Heart left ventricle (tissue), 16 donors: ENCODE results near the gene GPC2. TPM values are rescaled to one million over a fixed set of nuclear protein-coding genes. Genes with fewer than 3 reads are reported as not detected.
"Not testable (repeated sequence)": the region's sequence is repeated elsewhere in the genome, so short reads cannot be mapped to it uniquely, and the experiment has no call there.

Source experiments
- ATAC-seq, 4 donors: fragments of 200-7000 bp; cut with Tn5 transposase; one replicate each; pipeline ENCODE4 v1.9.1; 2020 to 2022; ENCODE audit warnings: moderate library complexity in 4 of 4, mild to moderate bottlenecking in 3 of 4, moderate number of reproducible peaks in 1 of 4
- DNase-seq, 5 donors: peaks; one replicate each; pipeline ENCODE4 v3.0.0-alpha.2; 2020
- H3K27ac ChIP-seq, 12 donors: fragments of 200-600 bp; sonication (generic) in 4 of 12; one replicate each; pipeline versions ENCODE4 v1.5.0 to v1.8.0; 2016 to 2022; ENCODE audit warnings: mild to moderate bottlenecking in 2 of 12
- H3K27me3 ChIP-seq, 9 donors: fragments of 200-600 bp; sonication (generic) in 2 of 9; one replicate each; pipeline versions ENCODE4 v1.5.1 to v1.8.0; 2016 to 2022; ENCODE audit warnings: mild to moderate bottlenecking in 3 of 9
- H3K36me3 ChIP-seq, 9 donors: fragments of 200-600 bp; sonication (generic) in 2 of 9; one replicate each; pipeline versions ENCODE4 v1.5.0 to v1.8.0; 2018 to 2022; ENCODE audit warnings: mild to moderate bottlenecking in 2 of 9
- H3K4me1 ChIP-seq, 12 donors: fragments of 200-600 bp; sonication (generic) in 4 of 12; one replicate each; pipeline versions ENCODE4 v1.5.0 to v1.8.0; 2016 to 2022; ENCODE audit warnings: mild to moderate bottlenecking in 3 of 12
- H3K4me3 ChIP-seq, 12 donors: fragments of 200-600 bp; sonication (generic) in 4 of 12; one replicate each; pipeline versions ENCODE4 v1.5.0 to v1.8.0; 2017 to 2022; ENCODE audit warnings: mild to moderate bottlenecking in 9 of 12, moderate library complexity in 4 of 12
- H3K9me3 ChIP-seq, 12 donors: fragments of 200-600 bp; sonication (generic) in 4 of 12; one replicate each; pipeline versions ENCODE4 v1.5.0 to v1.8.0; 2016 to 2022; ENCODE audit warnings: mild to moderate bottlenecking in 1 of 12
- CTCF ChIP-seq, 12 donors: fragments of 200-600 bp; sonication (generic) in 4 of 12; IDR thresholded peaks; one replicate each; pipeline versions ENCODE4 v1.5.0 to v1.8.0; 2018 to 2022; ENCODE audit warnings: antibody characterized with exemption in 12 of 12, mild to moderate bottlenecking in 5 of 12
- POLR2A ChIP-seq, 2 donors: fragments of 450-650 bp; IDR thresholded peaks; one replicate each; pipeline ENCODE4 v1.6.1; 2017; ENCODE audit warnings: antibody characterized with exemption in 2 of 2, mild to moderate bottlenecking in 2 of 2, moderate library complexity in 2 of 2
- WGBS, 4 donors: extraction: QIAGEN DNeasy Blood & Tissue Kit in 2 of 4; methylation state at CpG; one replicate each; pipeline versions ENCODE4 v1.1.5 to v1.1.7; 2013 to 2018; 5-methylcytosine and 5-hydroxymethylcytosine counted together
- intact Hi-C, 10 donors: fragments of 100-400 bp; cut with DNase I; formaldehyde crosslinking; loops; one replicate each; pipeline versions ENCODE4 v1.11.1 to v1.14.2; 2022
- polyA plus RNA-seq, 2 donors: library from polyadenylated mRNA; stranded (reverse); fragments of 200-250 nt; gene quantifications; one replicate each; pipeline ENCODE4 v1.2.3, GENCODE V29; 2013
- total RNA-seq, 9 donors: library from RNA; depleted of rRNA in 2 of 9; stranded (reverse); fragments of >200 nt in 2 of 9; fragmentation: NEBNext Ultra II Directional in 3 of 9; extraction: Animal tissue kit (Norgen Biotek cat#: 25700) in 3 of 9; gene quantifications; one replicate each; pipeline versions ENCODE4 v1.1.0 to v1.2.4, GENCODE V29; 2016 to 2023
- donor health status: ischemic (EF 13 %, LVEDD 7.1; RV severe dilation, severe dysfunction).
- donor health status: healthy with polysubstance abuse.
- donor health status: DM: no; HTN: yes; CAD: no.
- donor health status: DM: no; HTN: no; CAD: no.
- donor health status: ischemic (EF 25% LVEDD 6.9; RV normal size, moderate dysfunction).
- donor health status: ischemic (EF 25% LVEDD 5.7; RV mildly dilated, moderate dysfunction).
- donor health status: healthy.
- donor health status: DM: yes; HTN: yes; CAD: no.
- donor health status: ischemic (EF 35%, LVEDD 5.7; RV mildly dilated, moderate dysfunction).
- donor health status: nonischemic (EF 11% LVEDD 7.7; RV severe dilation, severe dysfunction).
- donor health status: DM: yes; HTN: yes; CAD: no.
- donor health status: PGD.
- donor health status: ischemic (EF 29% LVEDD 5.4; RV normal size, mild dysfunction).
- donor health status: nonischemic (EF 23%, LVEDD 6.1; RV moderate dilation, normal function).

Gene GPC2
- total and polyA plus RNA-seq, 11 donors = 0.27 to 1.1 (median 0.50) TPM; not detected in 2

- intact Hi-C loops = no loop called here
- H3K4me3 ChIP-seq = no peak overlapping the region
- no peak overlapping the region for H3K27ac ChIP-seq
- H3K36me3 ChIP-seq = no peaks in the 10 kb centered on the region
- 91 to 96% (median 94%) methylated on average over 10 of the region's 10 CpGs for WGBS, 4 donors
- no peaks in the 10 kb centered on the region for H3K9me3 ChIP-seq
- DNase-seq (no peak), ATAC-seq (no peak)
- H3K4me1 ChIP-seq = no peaks in the 10 kb centered on the region
- no peaks in the 10 kb centered on the region for H3K27me3 ChIP-seq
- TF ChIP-seq CTCF (IDR thresholded peaks at IDR 0.05) (no peak), POLR2A (IDR thresholded peaks at IDR 0.05) (no peak)
These were observed 21.1 kb upstream of the GPC2 start for GRCh38 chr7:100198266-100198665.

GRCh38 chr7:100195901-100196322, 18.7 kb upstream of the GPC2 start:
- H3K36me3 ChIP-seq, intact Hi-C loops, ATAC-seq, H3K9me3 ChIP-seq, DNase-seq, H3K4me3 ChIP-seq, H3K27me3 ChIP-seq, H3K27ac ChIP-seq, H3K4me1 ChIP-seq: not testable (repeated sequence)
- 94 to 98% (median 96%) methylated on average over 6 of the region's 6 CpGs for WGBS, 4 donors

- ATAC-seq (no peak), DNase-seq (no peak)
- Histone ChIP-seq H3K36me3 (no peaks in the 10 kb centered on the region), H3K4me1 (peaks cover 0 to 9% (median 0%) of the 10 kb centered on the region in 12 donors), H3K27ac (no peak overlapping the region), H3K4me3 (no peak overlapping the region), H3K27me3 (no peaks in the 10 kb centered on the region), H3K9me3 (no peaks in the 10 kb centered on the region)
- intact Hi-C loops = no loop called here
- no peak for TF ChIP-seq CTCF (IDR thresholded peaks at IDR 0.05)
- 78 to 92% (median 89%) methylated on average over 2 of the region's 2 CpGs for WGBS, 4 donors
These were observed 18.0 kb upstream of the GPC2 start for GRCh38 chr7:100195222-100195621.

GRCh38 chr7:100192969-100193368, 15.8 kb upstream of the GPC2 start:
- no peak for TF ChIP-seq CTCF (IDR thresholded peaks at IDR 0.05)
- TF ChIP-seq POLR2A (IDR thresholded peaks at IDR 0.05) = no peak
- Histone ChIP-seq H3K27ac (no peak overlapping the region), H3K4me1 (peaks cover 0 to 13% (median 0%) of the 10 kb centered on the region in 12 donors), H3K4me3 (no peak overlapping the region), H3K36me3 (no peaks in the 10 kb centered on the region), H3K9me3 (no peaks in the 10 kb centered on the region), H3K27me3 (no peaks in the 10 kb centered on the region)
- DNase-seq = no peak
- intact Hi-C loops = no loop called here
- WGBS, 4 donors = 72 to 85% (median 76%) methylated on average over 3 of the region's 3 CpGs
- ATAC-seq = no peak

GRCh38 chr7:100192281-100192862, 15.2 kb upstream of the GPC2 start:
- intact Hi-C loops = not testable (repeated sequence)
- 91 to 96% (median 93%) methylated on average over 6 of the region's 6 CpGs for WGBS, 4 donors

More at GRCh38 chr7:100192281-100192862, 15.2 kb upstream of the GPC2 start:
- not testable (repeated sequence) for H3K27ac ChIP-seq, ATAC-seq, H3K36me3 ChIP-seq, H3K4me3 ChIP-seq, H3K9me3 ChIP-seq, DNase-seq, H3K27me3 ChIP-seq
- peaks cover 0 to 13% (median 0%) of the 10 kb centered on the region in 12 donors for H3K4me1 ChIP-seq
